ENCODE measurements around the gene TAS1R2.

Gene TAS1R2

DNA sequence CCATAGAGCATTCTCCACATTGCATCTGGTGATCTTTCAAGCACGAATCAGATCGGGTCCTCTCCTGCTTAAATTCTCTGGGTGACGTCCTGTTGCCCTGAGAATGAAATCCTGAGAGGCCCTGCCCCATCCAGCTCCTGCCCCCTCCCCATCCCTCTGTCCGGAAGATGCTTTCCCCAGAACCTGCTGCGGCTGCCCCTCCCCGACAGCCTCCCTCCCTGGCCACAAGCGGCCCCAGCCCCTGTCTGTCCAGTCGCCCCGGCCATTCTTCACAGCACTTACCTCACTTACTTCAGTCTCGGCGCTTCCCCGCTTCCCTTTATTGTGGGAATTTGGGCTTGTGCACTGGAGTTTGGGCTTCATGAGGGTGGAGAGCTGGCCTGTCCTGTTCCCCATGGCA, 40.3 kb downstream of the TAS1R2 start:
- DNase-seq: no peak

DNA sequence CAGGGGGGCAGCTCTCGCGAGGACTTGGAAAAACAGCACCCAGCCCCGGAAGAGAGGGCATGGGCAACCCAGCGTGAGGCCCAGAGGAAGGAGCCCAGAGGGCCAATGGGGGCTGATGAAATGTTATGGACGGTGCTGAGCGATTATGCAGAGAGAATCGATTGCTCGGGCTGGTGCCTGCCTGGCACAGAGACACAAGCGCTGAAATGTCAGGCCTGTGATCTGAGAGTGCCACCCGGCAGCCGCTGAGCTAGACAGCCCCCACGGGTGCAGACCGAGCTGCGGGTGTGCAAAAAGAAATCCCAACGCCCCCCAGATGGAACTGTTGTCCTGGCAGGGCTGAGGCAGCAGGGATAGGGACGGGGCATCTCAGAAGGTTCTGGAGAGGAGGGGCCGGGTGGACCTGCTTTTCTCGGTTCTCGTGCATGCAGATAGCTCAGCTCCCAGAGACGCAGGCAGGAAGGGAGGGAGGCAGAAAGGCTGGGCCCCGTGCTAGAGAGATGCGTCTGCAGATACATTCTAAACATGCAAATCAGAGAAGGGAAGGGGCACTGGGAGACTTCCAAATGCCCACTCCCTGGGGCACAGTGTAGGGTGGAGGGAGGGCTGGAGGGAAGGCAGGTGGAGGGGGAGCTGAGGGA, 41.5 kb downstream of the TAS1R2 start:
- DNase-seq: no peak

DNA sequence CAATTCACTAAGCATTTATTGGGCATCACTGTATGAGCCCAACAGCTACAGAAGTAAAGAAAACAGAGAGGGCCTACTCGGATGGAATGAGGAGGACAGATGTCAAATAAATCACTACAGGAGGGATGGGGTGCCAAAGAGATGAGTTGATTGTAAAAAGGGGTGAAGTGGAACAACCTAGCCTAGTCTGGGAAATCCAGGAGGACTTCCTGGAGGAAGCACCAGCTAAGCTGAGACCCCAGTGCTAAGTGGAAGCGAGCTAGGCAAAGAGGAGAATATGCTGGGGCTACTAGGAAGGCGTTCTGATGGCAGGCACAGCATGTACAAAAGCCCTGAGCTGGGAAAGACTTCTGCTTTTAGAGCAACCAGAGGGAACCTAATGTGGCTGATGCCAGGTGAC, 42.1 kb downstream of the TAS1R2 start:
- no peak for DNase-seq

DNA sequence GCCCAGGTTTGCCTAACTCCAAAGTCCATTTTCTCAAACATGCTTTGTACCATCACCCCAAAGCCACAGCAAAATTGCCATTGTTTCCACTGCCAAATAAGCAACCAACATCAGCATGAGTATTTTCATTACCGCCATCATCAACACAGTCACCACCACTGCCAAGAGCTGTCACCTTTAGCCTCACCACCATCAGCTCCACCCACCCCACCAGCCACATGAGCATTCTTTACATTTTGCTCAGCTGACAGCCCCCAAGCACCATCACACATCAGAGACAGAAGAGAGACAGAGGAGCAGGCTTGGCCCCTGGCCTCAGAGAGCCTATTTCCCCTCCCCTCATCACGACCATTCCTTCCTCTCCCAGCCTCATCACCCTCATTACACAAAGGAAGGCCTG, 42.7 kb downstream of the TAS1R2 start:
- DNase-seq: no peak

DNA sequence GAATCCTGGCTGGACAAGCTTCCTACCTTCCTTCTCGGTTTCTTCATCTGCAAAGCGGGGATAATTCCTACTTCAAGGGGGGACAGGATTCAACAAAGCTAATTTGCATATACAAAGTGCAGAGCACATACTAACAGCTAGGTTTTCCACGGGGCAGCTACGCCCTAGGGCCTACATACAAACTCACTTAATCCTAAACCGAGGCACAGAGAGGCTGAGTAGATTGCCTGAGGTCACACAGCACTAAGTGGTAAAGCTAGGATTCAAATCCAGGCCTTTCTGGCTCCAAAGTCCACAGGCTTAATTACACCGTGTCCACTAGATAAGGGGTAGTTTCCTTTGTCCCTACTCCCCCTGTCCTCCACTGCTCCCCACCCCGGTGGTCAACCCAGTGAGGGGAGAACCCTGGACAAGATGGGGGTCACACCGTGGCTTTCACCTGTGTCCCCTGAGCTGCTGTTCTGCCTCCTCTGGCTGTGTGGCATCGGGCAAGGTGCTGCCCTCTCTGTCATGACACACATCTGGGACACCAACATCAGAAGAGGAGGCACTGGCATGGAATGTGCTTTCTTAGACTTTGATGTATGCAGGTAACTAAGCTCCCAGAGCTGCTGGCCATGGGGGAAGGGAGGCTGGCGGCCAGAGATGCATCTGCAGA, 44.5 kb downstream of the TAS1R2 start:
- DNase-seq: no peak

DNA sequence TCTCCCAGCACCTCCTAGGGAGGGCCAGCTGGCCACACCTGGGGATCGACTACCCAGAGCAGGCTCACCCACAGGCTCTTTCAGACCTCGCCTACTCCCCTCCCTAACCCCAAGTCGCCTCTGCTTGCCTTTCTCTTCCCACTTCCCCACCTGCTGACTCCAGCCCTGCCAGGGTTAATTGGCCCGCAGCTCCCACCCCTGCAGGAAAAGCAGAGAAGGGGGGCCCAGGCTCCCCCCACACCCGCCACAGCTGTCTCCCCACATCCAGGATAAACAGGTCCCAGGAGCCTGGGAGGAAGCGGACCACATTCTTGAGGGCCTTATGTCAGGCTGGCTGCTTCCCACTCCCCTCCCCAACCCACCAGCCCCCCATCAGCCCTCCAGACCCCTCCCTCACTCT, 45.0 kb downstream of the TAS1R2 start:
- no peak for DNase-seq

DNA sequence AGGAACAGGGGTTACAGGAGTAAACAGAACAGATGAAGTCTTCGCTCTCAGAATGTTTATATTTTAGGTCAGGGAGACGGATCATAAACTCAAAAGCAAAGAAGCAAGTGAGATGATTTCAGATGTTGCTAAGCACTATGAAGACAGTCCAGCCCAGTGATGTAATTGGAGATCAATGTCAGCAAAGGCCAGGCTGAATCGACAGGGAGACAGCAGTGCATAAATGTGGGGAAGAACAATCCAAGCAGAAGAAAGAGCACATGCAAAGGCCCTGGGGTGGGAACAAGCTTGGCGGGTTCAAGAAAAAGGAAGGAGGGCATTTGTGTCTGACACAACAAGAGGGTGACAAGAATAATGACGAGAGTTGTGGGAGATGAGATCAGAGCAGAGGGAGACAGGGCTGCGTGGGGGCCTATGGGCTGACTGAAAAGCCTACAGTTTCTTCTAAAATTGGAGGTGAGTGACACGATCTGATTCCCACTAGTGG, 47.0 kb downstream of the TAS1R2 start:
- DNase-seq: no peak

DNA sequence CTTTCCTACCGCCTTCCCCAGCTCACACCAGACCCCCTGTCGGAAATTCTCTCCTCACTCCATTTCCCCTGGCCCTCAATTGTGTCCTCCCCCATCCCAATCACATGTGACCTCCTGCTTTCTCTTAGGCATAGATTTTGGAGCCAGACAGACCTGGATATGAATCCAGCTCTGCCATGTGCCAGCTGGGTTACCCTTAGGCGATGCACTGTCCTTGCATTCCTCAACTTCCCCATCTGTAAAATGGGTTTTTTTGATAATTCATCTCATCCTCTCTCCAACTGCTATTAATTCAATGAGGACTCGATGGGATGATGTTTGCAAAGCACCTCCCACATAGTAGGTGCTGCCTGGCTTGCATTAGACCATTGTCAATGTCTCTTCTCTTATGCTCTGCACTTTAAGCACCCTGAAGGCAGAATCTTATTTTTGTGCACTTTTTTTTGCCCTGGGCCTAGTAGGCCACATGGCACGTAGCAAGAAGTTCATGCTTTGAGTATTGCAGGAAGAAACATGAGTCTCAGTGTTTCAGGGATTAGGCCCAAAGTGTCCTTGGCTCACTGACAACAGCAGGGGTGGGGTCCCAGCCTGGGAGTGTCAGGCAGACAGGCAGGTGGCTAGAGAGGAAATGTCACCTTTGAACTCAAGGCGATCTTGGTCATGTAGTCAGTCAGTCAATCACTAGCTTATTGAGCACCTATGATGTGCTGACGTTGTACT, 47.6 kb downstream of the TAS1R2 start:
- no peak for DNase-seq

DNA sequence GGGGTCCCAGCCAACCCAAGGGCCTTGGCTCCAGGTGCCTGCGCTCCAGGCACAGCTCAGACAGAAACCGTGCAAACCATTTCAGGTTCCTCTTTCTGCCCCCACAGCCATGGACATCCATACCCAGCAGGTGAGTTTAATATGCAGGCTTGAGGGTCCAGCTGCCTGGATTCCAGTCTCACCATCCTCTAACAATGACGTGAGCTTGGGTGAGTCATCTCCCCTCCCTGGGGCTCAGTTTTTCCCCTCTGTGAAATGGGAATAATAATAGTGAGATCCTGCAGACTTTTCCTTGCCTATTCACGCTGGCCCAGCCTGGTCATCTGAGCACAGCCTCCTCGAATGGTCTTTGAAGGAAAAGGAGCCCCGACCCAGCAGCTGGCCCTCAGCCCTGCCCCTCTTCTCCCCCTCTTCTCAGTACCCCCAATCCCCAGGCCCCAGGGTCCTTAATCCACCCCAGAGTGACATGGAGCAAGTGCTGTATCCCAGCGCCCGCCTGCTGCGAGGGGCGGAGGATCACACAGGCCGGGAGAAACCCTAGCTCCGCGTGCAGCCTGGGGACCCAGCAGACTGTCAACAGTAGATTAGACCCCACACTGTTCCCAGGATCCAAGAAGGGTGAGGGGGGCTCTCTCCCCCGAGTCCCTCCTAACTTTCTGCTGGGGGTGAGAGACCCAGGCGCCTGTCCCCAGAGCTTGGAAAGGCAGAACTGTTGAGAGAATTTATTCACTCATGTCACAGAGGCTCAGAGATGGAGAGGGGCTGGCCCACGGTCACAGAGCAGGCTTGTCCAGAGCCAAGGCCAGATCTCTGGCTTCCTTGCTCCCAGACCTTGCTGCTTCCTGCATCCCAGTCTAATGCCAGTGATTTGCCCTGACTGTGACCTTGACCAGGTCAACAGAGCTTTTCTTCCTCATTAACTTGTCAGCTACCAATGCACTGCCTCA, 49.2 kb downstream of the TAS1R2 start:
- DNase-seq: no peak

DNA sequence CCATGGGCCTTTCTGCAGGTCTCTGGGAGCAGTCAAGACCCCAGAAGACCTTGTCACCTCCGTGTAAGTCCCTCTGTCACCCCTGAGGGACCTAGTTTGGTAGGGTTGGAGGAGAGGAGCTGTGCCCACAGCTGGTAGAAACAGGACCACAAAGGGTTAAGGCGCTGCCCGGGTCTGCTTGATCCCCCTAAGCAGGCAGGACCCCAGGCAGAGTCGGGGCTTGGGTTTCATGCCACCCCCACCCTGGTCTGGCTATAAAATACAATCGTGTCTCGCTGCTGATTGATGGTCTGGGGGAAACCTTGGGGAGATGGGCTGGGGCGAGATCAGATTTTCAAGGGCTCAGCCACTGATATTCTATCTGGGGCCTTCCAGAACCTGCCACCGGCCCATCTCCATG, 50.9 kb downstream of the TAS1R2 start:
- no peak for DNase-seq

DNA sequence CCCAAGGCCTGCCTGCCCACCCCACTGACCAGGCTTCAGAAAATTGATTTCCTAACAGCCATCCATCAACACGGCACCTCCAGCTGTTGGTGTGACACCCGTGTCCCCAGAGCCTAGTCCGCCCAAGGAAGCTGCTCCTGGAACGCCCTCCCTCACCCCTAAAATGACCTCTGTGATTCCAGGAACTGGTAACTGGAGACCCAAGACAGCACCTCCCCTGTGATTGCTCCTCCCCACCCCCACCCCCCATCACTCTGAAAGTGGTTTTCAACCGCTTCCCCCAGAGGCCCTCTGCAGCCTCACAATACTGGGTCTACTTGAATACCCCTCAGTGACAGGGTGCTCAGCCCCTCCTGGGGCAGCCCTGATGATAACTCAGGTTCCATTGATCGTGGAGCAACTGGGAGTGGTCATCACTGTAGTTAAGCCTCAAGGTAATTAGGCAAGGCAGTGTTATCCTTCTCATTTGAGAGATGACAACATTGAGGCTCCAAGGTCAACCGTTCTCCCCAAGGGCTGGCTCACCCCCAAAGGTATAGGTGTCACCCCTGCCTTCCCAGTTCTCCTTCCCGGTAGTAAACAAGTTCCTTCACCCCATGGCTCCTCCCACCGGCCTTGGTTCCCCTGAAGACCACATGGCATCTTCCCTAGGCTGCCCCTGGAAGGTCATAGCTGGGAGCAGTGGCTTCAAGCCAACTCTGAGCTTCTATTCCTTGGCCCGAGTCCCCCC, 52.0 kb downstream of the TAS1R2 start:
- no peak for DNase-seq

DNA sequence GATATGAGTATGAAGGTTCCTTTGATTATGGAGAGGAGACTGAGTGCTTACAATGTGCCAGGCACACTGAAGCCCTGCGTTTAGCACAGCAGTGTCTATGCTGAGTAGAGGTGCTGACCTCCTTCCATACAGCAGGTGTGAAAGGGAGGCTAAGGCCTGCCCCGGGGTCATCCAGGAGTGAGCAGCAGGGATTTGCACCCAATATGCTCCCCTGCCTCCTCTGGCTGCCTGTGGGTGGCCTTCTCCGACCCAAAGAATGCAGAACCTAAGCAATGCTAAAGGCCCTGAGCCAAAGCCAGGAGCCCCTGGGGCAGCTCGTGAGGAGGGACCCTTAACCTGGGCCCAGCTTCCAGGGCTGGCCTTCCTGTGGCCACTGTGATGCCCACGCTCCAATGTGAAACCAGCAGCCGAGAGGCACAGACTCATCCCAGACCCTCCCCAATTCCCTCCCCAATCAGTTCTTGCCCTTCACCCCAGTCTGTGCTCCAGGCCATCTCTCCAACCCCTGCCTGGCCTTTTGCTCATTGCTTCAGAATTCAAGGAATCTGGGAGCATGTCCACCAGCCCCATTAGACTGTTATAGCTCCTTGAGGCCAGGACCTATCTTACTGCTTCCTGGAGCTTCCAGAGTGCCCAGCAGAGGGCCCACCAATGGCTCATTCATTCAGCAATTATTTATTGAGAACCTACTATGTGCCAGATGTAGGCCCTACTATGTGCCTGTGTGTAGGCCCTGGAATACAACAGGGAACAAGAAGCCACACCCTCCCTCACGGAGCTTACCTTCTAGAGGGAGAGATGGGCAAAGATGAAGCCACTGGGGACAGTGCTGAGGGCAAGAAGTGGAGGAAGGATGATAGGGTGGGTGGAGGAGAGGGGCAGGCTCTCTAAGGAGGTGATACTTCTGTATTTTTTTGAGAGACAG, 53.3 kb downstream of the TAS1R2 start:
- DNase-seq: no peak

DNA sequence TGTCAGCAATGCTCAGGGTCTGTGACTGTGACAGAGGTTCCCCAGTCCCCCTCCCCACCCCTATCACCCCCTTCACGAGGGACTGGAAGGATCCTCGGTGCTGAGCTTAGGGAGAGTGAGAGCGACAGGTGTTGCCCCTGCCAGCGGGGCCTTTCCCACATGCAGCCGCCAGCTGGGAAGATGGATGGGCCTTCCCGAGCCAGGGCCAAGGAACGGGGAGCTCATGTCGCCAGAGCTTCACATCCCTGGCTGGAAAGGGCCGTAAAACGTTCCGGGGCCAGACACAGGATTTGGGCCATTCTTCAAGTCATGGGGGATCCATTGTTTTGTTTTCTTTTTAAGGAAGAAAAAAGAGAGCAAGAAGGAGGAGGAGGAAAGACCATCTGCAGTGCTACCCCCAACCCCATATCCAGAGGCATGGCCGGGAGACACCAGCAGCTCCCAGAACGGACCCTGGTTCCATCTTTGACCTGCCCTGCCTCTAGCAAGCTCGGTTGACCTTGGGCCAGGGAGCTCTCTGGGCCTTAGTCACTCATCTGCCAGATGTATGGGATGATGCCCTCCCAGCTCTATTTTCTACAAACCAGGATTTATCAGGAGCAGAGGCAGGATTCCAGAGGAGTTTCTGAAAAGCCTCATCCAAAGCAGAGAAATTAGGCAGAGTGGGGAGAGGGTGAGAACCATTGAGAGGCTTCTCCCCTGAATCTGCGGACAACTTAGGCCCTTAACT, 54.1 kb downstream of the TAS1R2 start:
- no peak for DNase-seq

DNA sequence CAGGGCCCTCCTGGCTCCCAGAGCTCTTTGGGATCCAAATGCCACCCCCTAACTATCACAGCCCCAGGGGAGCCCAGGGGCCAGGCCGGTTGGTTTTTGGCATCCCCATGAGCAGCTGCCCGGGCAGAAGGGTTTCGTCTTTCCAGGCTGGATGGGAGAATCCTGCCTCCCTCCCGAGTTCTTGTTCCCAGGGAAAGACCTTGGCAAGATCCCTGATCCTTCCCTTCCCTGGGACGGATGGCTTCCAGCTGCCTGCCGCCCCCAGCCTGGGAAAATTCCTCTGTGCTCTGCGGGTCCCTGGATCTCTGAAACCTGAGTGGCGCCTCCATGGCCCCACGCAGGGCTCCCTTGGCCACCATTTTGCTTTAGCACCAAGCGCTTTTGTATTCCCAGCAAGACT, 55.6 kb downstream of the TAS1R2 start:
- no peak for DNase-seq

DNA sequence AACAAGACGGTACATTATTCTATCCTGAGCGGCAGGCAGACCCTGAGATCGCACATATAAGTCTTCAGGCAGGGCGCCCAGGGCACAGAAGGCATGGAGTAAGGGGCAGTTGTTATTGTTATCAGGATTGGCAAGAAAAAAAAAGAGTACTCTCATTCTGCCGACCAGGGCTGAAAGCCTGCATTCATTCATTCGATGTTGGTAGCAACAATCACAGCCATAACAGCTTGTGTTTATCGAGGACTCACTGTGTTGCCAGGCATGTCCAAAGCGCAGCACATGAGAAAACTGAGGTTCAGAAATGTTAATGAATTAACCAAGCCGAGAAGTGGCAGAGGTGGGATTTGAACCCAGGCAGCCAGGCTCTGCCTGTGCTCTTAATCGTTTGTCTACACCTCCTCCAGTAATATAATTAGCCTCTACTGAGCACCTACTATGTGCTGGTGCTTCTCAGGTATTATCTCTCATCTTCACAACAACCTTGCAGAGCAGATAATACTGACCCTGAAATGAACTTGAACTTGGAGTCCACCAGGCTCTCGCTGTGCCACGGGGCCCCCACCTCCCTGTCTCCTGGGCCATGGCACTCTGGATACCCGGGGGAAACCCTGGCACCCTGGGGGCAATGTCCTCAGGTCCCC, 56.2 kb downstream of the TAS1R2 start:
- DNase-seq: no peak

DNA sequence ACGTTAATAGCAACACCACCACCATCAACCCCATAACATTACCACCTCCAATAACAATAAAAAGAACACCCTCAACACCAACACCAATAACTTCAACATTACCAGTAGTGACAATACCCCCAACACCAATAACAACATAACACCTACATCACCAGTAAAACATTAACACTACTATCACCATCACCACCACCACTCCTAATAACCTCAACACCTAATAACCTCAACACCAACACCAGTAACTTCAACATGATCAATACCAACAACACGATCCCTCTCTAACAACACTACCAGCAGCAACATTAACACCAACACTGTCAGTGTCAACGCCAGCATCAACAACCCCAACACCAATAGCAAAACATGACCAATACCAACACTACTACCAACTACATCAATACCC, 57.2 kb downstream of the TAS1R2 start:
- no peak for DNase-seq

DNA sequence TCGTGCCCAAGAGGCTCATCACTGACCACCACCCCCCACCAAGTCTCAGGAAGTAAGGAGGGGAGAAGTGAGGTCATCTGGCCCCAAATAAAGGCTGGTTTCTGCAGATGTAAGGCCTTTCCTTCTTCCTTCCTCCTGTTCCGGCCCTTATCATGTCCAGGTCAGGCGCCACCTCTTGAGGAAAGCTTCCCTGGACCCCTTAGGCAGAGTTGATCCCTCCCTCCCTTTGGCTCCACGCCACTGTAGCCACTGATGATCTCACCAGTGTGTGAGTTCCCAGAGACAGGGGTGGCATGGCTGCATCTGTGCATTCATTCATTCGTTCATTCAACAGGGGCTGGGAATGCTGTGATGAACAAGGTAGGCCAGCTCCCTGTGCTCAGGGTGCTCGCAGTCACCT, 59.2 kb downstream of the TAS1R2 start:
- DNase-seq: no peak

DNA sequence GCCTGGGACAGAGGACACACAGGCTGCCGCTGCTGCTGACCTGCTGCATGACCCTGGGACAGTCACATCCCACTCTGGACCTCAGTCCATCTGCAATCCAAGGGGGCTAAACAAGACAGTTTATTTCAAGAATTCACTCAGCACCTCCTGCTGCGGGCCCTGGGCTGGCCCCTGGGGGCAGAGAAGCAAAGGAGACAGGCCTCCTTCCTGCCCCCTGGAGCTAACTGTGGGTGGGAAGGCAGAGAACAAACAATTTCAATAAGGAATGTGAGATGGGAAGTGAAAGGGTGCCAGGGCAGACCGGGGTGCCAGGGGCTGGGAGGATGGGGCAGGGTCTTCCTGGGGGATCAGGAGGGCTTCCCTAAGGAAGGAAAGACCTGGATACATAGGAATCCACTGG, 60.0 kb downstream of the TAS1R2 start:
- DNase-seq: no peak

DNA sequence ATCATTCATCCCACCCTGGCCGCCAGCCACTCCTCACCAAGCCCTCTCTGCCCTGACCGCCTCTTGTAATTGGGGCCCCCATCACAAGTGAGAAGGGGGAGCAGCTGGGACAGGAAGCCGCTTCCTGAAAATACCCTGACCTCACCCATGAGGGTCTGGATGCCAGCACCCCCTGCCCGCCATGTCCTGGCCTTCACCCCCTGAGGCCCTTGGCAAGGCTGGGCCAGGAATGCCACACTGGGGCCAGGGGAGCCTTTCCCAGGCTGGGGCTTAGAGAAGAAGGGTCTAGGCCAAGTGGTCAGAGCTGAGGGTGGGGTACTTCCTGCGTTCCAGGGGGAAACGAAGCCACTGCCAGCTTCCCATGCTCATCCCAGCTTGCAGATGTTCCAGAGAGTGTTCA, 60.5 kb downstream of the TAS1R2 start:
- no peak for DNase-seq

DNA sequence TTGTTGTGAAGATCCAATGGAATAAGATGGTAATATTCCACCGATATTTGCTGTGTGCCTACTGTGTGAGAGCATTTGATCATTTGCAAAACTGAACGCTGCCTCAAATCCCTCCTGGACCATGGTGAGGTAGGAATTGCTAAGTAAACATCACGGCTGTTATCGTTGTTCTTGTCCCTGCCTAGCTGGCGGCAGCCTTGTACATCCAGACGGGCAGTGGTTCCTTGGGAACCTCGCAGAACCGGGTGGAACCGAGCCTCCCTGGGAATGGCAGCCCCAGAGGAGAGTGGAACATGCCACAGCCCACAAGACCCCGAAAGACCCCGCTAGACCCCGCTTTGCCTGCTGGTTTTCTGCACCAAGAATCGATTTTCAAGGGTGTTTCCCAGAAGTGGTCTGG, 60.9 kb downstream of the TAS1R2 start:
- DNase-seq: no peak

All from hematopoietic multipotent progenitor cell treated with erythropoietin and hydrocortisone succinate and interleukin-3 and kit ligand, for 8 days (in vitro differentiated cells).